Stomach (tissue), 4 donors: ENCODE measurements around the gene HOXA6.

Experiments
- EP300 ChIP-seq: sonication (generic); formaldehyde crosslinking; IDR thresholded peaks from one replicate; pipeline ENCODE4 v1.6.1; 2017; ENCODE audit warnings: antibody characterized with exemption
- TF ChIP-seq, protein P1 (sequence below), 7 experiments: fragments of 450-650 bp in 4 of 7; fragments of 200-600 bp in 3 of 7; sonication (generic) in 3 of 7; IDR thresholded peaks; one replicate each; pipeline ENCODE4 v1.5.1; 2016 to 2019; ENCODE audit warnings: antibody characterized with exemption in 7 of 7, control low read depth in 2 of 7, mild to moderate bottlenecking in 1 of 7

DNA sequence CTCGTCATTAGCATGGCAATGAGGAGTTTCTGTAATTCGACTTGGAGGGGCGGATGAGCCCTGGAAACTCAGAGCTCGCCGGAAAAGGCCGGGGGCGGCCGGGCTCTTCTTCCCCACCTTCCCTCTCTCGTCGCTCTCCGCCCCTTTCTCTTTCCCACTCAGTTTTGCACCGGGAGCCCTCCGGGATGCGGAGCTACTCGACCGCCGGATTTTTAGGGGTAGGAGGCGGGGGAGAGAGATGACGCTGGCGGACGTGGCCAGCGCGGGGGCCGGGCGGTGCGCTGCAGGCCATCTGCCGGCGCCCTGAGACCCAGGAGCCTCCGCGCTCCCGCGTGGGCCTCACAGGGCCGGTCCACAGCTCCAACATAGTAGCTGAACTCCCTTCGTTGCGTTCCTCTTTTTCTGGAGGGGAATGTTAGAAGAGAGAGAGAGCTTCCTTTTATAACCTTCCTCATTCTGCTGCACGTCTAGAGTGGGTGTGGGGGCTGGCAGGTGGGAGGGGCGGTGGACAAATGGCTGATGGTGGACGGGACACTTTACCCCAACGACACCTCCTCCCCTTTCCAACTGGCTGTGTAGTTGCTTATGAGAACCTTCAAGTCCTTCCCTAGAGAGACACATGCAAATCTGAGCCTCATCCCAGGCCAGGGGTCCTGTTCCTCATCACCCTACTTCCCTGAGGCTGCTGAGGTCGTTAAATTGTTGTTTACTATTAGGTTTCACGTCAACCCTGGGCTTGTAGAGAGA lies 50.6 kb downstream of the HOXA6 start:
- TF ChIP-seq, protein P1, sequence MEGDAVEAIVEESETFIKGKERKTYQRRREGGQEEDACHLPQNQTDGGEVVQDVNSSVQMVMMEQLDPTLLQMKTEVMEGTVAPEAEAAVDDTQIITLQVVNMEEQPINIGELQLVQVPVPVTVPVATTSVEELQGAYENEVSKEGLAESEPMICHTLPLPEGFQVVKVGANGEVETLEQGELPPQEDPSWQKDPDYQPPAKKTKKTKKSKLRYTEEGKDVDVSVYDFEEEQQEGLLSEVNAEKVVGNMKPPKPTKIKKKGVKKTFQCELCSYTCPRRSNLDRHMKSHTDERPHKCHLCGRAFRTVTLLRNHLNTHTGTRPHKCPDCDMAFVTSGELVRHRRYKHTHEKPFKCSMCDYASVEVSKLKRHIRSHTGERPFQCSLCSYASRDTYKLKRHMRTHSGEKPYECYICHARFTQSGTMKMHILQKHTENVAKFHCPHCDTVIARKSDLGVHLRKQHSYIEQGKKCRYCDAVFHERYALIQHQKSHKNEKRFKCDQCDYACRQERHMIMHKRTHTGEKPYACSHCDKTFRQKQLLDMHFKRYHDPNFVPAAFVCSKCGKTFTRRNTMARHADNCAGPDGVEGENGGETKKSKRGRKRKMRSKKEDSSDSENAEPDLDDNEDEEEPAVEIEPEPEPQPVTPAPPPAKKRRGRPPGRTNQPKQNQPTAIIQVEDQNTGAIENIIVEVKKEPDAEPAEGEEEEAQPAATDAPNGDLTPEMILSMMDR (IDR thresholded peaks at IDR 0.05): no peak
- TF ChIP-seq EP300: no peak
